Stimulated activated naive CD4-positive, alpha-beta T cell treated with Interleukin-2 at 50 U/mL for 16 hours (primary cell): ENCODE data around the gene DHCR7.

ENCODE experiments used
- DNase-seq: peaks from one replicate; lab custom pipeline; 2025; lab: John Stamatoyannopoulos, UW

Gene DHCR7, protein sequence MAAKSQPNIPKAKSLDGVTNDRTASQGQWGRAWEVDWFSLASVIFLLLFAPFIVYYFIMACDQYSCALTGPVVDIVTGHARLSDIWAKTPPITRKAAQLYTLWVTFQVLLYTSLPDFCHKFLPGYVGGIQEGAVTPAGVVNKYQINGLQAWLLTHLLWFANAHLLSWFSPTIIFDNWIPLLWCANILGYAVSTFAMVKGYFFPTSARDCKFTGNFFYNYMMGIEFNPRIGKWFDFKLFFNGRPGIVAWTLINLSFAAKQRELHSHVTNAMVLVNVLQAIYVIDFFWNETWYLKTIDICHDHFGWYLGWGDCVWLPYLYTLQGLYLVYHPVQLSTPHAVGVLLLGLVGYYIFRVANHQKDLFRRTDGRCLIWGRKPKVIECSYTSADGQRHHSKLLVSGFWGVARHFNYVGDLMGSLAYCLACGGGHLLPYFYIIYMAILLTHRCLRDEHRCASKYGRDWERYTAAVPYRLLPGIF

DNA sequence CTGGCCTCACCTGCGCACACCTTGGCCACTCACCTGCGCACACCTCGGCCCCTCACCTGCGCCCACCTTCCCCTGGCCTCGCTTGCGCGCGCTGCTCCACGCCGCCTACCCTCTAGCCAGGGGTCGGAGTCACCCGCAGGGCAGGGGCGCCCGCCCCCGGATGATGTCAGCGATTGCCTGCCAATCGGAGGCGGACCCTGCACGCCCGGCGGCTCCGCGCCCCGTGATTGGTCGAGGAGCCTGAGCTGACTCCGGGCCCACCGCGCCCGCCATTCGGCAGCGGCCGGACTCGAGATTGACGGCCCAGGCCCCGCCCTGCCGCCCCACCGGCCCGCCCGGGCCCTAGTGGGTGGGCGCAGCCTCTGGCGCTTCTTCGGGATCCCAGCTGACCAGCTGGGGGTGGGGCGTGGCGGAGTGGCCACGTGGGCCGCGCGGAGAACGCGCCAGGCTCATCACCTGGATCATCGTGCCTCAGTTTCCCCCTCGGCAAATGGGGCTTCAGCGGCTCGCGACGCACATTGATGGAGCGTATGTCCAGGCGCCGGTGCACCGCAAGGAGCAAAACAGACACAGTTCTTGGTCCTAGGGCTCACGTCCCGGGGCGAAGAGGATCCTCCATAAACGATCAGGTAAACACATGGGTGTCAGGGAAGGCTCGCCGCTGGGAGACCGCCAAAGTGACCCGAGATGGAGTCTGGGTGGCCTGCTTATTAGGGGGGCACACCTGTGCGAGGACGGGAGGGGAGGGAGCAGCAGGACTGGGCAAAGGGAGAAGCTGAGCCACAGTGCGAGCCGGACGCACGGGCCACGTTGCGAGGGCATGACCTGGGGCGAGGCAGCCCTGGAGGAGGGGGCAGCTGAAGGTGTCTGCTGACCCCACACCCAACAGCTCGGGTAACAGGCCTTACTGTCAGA is at the start of gene DHCR7:
Gene DHCR7 (minus strand): TSS at position 137 of the 915 bp plus-strand sequence. CDS start 3,441 bp downstream, outside the sequence.
- peak; percentile 91 for DNase-seq

DNA sequence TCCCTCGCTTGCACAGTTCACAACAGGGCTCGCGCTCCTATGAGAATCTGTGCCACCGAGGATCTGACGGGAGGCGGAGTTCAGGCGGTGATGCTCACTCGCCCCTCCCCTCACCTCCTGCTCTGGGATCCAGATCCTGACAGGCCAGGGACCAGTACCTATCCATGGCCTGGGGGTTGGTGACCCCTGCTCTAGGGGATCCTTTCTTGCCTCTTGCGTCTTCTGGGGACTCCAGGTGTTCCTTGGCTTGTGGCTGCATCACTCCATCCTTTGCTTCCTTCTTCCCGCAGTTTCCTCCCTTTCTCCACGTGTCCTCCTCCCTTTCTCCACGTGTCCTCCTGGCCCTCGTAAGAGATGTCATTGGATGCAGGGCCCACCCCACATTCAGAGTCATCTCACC is 48.2 kb upstream of the DHCR7 start:
- no peak for DNase-seq

DNA sequence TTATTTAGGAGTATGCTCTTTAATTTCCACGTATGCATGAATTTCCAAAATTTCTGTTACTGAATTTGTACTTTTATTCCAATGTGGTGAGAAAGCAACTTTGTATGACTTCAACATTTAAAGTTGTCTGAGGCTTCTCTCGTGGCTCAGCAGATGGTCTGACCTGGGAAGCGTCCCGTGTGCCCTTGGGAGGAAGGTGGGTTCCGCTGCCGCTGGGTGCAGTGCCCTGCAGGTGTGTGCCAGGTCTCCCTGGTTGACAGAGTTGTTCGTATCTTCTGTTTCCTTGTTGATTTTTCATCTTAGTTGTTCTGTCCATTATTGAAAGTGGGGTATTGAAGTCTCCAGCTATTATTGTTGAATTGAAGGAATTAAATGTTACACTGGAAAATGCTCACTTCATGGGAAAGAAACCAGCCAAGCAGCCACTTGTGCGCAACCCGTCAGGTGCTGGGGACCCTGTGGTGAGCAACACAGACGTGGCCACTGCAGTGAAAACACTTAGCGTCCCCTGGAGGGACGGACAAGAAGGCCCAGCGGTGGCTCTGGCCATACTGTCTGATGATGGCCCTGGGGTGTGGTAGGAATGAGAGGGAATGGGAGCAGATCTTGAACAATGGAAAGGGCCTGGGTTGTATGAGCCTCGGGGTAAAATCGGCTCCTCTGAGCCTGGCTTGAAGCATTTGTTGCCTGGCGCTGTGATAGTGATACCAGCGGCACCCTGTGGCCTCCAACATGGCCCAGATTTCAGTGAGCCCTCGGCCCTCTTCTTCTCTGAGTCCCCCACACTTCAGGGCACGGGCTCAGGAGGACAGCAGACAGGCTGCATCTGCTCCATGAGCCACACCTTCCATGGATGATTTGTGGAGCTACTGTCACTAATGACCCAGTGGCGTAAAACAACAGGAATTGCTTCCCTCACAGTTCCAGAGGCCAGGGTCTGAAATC is 47.4 kb upstream of the DHCR7 start:
- DNase-seq = no peak

DNA sequence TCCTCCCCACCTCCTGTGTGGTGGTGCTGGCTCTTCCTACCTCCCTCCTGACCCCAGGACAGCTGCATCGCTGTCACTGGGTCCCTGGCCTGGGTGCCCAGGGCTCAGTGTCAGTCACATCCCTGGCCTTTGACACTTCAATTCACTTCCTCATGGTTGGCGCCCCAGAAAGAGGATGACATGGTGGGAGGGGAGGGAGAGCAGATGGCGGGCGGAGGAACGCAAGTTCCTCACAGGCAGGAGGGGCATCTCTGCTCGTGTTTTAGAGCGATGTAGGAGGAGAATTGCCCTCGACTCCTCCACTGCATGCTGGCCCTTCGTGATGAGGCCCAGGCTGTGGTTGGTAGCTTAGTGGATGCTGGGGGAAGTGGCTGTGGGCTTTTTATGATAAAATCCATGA is 43.7 kb upstream of the DHCR7 start:
- DNase-seq = no peak

DNA sequence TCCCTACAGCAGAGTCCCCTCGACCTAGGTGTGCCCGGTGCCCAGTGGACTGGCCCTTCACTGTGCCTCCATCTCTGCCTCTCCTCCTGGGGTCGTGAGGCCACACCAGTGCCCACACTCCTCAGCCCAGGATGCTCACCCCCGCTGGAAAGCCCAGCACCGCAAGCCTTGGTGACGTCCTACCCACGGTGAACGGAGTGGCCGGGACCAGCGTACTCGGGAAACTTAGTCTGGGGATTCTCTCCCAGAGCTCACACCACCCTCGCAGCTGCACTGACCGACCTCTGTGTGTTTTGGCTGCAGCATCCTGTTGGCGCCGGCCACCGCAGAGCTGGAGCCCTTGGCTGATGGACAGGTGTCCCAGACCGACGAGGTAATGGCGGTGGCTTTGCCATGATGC is 43.3 kb upstream of the DHCR7 start:
- DNase-seq = no peak

DNA sequence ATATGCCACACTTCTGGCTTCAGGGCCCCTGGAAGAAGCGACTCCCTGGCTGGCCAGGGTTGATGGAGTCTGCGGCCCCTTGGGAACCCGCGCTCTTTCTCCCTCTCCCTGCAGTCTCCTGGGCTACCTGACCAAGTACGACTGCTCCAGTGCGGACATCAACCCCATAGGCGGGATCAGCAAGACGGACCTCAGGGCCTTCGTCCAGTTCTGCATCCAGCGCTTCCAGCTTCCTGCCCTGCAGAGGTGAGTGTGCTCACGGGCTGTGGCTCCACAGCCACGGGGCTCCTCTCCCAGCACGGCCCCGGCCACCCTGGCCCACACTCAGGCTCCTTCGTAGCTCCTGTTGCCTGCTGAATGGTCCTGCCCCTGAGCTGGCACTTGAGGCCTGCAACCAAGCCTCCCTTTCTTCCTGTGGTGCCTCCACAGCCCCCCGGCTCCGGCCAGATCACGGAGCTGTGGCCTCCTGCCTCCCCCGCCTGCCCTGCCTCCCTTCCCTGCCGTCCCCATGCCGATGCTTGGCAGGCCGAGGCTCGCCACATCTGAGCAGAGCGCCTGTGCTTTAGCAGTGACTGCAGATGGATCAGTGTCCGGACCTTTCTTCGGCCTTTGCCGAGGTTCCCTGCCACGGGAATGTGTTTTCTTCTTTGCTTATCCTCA is 42.7 kb upstream of the DHCR7 start:
- DNase-seq = no peak

DNA sequence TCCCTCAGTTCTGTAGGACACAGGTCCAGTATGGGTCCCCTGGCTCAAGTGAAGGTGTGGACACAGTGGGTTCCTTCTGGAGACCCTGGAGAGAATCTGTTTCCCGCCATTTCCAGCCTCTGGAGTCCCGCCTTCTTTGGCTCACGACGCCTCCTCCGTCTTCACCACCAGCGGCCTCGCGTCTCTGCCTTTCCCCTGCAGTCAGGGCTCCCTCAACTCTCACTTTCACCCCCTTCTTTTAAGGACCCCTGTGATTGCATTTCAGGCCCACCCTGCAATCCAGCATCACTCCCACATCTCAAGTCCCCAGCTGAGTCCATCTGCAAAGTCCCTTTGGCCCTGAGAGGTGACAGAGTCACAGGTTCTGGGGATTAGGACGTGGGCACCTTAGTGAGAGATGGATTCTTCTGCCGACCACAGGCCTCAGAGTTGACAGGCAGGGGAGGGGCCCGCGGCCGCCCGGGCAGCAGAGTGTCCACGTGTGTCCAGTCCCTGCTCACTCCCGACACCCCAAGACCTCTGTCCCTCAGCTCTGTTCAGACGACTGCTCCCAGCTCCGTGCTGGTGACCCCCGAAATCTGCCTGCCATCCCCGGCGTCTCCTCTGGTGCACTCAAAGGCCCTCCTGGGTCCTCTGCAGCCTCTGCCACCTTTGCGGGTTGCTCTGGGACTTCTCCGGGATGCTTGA is 42.0 kb upstream of the DHCR7 start:
- DNase-seq = no peak

DNA sequence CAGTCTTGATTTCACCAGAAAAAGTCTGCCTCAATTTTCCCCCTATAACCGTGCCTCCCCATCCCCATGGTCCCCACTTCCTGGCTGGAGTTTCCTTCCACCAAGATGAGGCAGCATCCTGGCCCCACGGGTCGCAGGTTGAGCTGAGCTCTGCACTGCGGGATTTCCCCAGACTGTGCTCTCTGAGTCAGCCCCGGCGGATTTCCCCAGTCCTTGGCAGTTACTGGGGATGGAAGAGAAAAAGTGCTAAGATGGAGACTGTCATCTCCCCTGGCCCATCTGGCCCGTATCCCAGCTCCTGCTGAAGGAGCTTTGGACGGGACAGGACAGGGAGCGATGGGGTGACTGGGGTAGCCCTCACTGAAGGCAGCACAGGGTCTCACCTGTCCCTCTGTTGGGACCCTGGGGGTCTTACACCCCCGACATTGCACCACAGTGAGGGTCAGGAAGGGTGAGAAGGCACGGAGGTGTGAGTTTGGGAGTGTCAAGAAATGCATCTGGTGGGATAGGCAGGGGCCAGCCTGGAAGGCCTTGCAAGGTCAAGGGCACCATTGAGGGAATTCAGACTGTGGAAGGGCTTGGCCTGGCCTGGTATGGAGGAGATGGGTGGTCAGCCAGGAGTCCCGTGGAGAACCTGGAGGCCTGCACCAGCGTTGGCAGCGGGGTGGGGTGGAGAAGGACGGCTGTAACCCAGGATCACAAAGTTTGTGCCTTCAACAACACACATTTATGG is 41.3 kb upstream of the DHCR7 start:
- peak; percentile 36 for DNase-seq

DNA sequence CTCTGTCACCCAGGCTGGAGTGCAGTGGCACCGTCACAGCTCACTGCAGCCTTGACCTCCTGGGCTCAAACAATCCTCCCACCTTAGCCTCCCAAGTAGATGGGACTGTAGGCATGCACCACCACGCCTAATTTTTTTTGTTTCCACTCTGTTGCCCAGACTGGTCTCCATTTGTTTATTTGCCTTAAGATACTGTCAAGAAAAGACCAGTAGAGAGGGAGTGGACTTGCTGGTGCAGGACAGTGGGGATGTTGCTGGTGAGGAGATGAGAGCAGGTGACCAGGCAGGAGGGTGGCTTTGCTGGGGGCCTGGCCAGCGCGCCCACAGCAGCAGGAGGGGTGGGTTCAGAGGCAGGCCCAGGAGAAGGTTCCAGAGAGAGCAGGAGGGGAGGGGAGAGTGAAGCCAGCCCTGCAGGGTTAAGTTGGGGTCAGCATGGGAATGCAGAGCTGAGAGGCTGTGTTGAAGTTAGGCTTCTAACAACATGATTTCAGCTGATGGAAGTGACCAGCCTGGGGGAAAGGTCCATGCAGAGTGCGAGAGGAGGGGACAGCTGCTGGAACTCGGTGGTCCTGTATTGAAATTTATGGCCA is 40.6 kb upstream of the DHCR7 start:
- no peak for DNase-seq

DNA sequence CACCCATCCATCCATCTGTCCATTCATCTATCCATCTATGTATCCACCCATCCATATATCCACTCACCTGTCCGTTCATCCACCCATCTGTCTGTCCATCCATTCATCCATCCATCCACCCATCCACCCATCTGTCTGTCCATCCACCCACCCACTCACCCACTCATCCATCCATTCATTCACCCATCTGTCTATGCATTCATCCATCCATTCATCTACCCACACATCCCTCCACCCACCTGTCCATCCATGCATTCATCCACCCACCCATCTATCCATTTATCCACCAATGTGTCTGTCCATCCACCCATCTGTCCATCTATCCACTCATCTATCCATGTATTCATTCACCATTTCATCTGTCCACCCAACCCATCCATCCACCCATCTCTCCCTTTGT is 38.1 kb upstream of the DHCR7 start:
- no peak for DNase-seq

DNA sequence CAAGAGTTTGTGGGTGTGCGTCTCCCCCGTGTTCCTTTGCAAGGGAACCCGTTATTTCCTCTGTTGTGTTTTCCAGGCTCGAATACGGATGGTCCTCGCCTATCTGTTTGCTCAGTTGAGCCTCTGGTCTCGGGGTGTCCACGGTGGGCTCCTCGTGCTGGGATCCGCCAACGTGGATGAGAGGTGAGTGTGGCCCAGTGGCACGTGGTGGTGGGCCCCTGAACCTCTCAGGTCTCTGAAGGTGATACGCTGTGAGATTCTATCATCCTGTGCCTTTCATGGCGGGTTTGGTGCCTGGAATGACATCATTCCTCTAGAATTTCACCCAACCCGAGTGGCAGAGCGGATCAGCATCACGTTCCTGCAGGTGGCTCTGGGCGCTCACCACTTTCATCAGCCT is 37.3 kb upstream of the DHCR7 start:
- DNase-seq = no peak

DNA sequence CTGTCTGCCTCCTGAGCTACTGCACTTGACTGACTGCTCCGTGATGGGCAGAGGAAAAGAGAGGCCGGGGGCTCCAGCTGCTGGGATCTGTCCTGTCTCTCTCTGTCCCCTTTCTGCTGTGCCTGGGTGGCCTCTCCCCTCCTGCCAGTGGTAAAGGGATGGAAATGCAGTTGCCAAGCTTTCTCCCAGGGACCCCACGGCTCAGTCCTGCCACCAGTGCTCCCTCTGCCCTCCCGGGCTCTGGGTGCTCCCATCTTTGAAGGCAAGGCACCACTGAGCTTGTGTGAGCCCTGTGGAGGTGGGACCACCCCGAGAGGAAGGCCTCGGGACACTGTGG is 36.8 kb upstream of the DHCR7 start:
- no peak for DNase-seq

DNA sequence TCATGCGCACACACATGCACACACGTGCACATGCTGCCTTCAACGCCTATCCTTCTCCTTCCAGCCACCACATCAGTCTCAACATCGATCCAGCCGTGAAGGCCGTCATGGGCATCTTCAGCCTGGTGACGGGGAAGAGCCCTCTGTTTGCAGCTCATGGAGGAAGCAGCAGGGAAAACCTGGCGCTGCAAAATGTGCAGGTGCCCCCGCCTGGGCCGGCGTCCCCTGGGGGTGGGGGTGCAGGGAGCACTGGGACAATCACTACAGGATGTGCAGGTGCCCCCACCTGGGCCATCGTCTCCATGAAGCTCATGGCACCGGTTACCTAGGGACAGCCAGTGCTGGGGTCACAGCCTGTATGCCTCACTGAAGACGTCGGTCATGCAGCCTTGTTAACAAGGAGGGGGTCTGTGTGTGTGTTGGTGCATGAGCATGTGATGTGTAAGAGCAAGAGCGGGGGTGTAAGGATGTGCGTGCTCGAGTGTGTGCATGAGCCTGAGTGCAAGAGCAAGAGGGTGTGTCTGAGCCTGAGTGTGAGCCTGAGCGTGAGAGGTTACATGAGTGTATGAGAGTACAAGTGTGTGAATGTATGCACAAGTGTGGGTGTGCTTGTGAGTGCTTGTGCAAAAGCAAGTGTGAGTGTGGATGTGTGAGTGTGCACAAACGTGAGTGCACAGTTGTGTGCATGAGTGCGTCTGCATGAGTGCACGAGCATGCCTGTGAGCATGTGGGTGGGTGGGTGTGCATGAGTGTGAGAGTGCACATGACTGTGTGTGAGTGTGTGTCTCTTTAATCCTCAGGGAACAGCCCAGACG is 36.3 kb upstream of the DHCR7 start:
- DNase-seq = no peak

DNA sequence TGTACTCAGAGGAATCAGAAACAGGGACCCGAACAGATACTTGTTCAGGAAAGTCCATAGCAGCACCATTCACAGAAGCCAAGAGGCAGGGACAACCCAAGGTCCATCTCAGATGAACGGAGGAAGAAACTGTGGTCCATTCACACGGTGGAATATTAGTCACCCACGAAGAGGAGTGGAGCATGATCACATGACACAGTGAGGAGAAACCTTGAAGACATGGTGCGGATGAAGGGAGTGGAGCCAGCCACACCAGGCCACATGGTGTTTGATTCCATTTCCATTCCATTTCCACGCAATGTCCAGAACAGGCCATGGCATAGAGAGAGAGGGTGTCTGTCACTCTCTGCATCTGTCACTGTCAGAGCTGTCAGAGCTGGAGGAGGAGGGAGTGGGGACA is 35.5 kb upstream of the DHCR7 start:
- no peak for DNase-seq

DNA sequence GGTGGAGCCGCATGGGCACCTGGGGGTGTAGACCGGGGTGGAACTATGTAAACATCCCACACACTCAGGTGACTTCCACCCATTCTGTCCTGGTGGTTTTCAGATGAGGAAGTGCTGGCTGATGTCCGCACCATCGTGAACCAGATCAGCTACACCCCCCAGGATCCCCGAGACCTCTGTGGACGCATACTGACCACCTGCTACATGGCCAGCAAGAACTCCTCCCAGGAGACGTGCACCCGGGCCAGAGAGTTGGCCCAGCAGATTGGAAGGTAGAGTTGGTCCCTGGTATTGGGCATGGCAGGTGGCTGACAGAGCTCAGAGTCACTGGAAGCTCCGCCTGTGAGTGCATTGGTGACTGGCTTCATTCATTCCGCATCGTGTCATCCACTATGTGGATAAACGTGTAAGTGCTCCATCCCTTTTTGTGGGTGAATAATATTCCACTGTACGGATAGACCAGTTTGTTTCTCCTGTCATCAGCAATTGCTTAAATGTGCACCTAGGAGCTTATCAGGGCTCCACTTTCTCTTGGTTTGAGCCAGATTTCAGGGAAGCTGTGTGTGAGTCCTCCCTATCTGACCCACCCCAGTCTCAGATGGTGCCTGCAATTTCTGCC is 34.7 kb upstream of the DHCR7 start:
- no peak for DNase-seq

DNA sequence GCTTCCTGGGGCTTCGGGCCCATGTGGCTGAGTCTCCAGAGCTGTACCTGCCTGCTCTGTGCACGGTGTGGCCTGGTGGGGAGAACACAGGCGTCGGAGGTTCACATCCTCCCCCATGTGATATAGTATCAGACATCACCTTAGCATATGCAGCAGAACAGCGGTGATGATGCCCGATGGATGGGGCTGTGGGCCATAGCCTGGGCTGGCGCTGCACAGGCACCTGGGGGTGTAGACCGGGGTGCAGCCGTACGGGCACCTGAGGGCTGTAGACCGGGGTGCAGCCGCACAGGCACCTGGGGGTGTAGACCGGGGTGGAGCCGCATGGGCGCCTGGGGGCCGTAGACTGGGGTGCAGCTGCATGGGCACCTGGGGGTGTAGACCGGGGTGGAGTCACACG is 34.0 kb upstream of the DHCR7 start:
- DNase-seq = no peak

DNA sequence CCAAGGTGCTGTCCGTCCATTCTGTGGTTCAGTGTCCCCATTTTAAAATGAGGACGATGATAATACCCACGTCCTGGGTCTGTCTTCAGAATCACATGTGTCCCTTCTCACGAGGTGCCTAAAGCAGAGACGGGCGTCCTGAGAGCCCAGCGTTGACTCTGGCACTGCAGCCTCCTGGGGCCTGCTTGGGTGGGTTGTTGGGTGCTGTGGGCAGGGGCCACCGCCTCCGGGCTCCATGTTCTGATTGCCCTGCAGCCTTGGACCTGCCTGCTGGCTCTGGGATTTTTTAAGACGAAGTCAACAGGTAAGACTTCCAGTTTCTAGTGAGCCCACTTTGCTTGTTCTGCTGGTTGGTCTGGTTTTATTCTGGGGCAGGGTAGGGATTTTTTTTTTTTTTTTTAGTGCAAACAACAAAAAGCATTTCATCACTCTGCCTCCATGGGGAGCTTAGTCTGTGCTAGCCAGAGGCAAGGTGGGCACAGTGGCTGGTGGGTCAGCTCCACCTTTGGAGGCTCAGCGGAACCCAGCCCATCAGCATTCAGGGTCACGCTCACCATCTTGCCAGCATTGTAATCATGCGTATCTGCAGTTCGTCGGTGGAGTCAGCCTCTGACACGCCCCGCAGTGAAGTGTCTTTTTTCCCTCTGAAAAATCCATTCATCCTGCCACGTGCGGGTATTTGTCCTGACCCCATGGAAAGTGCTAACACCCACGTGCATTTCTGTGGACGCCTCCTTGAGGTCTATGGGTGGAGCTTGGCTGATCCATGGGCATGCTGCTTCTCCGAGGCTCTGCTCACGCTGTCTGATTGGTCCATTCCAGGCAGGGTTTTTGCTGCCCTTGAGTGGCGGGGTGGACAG is 33.1 kb upstream of the DHCR7 start:
- DNase-seq = no peak

DNA sequence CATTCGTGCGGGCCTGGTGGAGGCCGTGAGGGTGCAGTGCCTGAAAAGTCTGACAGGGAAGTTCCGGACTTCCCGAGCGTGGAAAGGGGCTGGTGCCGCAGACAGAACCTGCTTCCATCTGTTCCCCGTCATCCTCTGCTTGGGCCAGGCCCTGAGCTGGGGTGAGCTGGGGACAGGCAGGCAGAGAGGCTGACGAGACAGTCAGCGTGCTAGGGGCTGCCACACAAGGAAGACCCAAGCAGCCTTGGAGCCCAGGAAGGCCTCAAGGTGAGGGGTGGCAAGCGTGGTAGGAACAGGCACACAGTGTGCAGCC is 30.3 kb upstream of the DHCR7 start:
- DNase-seq = no peak
